ENCODE data around the gene STK11.

GRCh38 chr19:1167687-1168571 lies 37.6 kb upstream of the STK11 start:
- no peak for TF ChIP-seq CTCF (IDR thresholded peaks at IDR 0.05; ENCODE audit: insufficient read depth, low read length)
- TF ChIP-seq, protein P1, sequence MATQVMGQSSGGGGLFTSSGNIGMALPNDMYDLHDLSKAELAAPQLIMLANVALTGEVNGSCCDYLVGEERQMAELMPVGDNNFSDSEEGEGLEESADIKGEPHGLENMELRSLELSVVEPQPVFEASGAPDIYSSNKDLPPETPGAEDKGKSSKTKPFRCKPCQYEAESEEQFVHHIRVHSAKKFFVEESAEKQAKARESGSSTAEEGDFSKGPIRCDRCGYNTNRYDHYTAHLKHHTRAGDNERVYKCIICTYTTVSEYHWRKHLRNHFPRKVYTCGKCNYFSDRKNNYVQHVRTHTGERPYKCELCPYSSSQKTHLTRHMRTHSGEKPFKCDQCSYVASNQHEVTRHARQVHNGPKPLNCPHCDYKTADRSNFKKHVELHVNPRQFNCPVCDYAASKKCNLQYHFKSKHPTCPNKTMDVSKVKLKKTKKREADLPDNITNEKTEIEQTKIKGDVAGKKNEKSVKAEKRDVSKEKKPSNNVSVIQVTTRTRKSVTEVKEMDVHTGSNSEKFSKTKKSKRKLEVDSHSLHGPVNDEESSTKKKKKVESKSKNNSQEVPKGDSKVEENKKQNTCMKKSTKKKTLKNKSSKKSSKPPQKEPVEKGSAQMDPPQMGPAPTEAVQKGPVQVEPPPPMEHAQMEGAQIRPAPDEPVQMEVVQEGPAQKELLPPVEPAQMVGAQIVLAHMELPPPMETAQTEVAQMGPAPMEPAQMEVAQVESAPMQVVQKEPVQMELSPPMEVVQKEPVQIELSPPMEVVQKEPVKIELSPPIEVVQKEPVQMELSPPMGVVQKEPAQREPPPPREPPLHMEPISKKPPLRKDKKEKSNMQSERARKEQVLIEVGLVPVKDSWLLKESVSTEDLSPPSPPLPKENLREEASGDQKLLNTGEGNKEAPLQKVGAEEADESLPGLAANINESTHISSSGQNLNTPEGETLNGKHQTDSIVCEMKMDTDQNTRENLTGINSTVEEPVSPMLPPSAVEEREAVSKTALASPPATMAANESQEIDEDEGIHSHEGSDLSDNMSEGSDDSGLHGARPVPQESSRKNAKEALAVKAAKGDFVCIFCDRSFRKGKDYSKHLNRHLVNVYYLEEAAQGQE (IDR thresholded peaks at IDR 0.05; ENCODE audit: insufficient replicate concordance, low read depth): no peak

All from HL-60 (cell line).